ENCODE results near the gene TTLL10.
"Not testable (repeated sequence)": the region's sequence is repeated elsewhere in the genome, so short reads cannot be mapped to it uniquely, and the experiment has no call there.

TTLL10 gene

GRCh38 chr1:1194723-1195122 lies 21.0 kb downstream of the TTLL10 start:
- no peak for DNase-seq (ENCODE audit: low spot score)

DNA sequence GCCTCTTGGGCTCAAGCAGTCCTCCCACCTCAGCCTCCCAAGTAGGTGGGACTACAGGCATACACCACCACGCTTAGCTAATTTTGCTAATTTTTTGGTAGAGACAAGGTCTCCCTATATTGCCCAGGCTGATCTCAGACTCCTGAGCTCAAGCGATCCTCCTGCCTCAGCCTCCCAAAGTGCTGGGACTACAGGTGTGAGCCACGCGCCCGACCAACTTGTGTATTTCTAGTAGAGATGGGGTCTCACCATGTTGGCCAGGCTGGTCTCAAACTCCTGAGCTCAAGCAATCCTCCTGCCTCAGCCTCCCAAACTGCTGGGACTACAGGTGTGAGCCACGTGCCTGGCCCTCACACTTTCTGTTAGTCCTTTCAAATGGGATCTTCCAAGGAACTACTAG lies 22.0 kb downstream of the TTLL10 start:
- not testable (repeated sequence) for DNase-seq (ENCODE audit: low spot score)

- DNase-seq (ENCODE audit: low spot score): no peak
These were observed 22.9 kb downstream of the TTLL10 start for GRCh38 chr1:1196431-1197187.

DNA sequence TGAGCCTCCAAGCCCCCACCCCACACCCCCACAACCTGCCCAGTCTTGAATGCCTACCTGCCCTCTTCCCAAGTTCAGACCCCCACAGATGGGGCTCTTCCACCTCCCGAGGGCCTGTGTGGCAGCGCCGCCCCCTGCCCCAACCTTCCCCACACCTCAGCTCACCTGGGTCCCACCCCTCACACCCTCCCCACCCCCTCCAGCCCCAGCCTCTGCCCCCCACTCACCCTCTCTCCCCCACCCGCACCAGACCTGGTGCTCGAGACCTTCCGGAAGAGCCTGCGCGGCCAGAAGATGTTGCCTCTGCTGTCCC lies 23.5 kb downstream of the TTLL10 start:
- DNase-seq (ENCODE audit: low spot score): no peak

GRCh38 chr1:1197551-1198422 lies 24.1 kb downstream of the TTLL10 start:
- no peak for DNase-seq (ENCODE audit: low spot score)

DNA sequence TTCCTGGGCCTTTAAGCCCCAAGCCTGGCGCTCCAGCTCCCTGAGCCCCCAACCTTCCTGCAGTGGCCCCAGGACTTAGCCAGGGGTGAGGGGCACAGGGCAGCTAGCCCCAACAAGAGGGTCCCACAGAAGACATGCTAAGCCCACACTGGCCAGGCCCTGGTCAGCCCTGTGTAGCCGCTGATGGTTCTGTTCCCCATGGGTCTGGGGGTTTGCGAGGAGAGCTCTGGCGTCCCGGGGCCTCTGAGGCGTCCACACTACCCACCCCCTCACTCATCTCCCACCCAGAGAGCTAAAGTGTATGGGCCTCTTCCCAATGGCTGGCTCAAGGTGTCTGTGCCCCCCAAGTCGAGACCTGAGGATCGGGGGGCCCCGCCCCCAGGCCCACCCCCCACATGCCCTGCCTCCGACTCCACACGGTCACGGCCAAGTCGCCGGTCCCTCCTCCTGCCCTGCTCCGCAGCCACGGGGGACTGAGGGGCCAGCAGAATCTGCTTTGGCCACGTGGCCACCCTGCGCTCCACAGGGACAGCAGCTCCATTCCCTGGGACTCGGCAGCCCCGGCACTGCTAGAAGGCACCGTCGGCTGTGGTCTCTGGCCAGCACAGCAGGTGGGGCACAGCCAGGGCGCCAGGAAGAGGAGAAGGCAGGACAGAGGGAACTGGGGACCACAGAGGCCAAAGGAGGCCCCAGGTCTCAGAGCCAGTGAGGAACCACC lies 24.9 kb downstream of the TTLL10 start:
- no peak for DNase-seq (ENCODE audit: low spot score)

DNA sequence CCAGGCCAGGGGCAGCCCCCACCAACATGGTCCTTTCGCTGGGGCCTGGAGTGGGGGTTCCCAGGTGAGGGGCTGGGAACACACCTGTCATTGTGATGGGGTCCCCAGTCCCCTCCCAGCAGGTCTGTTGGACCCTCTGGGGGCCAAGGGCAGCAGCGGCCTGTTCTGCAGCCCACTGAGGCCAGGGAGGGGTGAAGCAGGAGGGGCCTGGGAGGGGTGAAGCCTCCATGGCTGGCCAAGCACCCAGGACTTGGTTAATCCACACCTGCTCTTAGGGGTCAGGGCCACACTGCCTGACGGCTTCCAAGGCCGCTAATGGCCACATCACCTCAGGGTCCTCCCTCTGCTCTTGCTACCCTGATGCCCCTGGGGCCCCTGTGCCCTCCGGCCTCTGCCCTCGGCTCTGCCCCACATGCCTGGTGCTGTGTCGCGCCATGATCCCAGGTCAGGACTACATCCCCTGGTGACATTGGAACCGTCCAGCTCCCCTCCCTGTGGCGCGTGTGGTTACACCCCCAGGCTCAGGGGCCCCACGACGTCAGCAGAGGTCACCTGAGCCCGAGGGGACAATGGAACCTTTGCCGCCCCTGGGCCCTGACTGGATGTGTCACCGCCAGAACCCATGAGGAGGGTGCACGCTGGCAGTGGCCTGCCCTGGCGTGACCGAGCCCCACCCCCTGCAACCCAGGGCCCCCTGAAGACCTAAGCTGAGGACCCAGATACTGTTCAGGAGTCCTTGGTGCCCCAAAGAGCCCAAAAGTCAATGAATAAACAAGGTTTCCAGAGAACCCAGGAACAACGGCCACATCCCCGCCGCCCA lies 25.7 kb downstream of the TTLL10 start:
- no peak for DNase-seq (ENCODE audit: low spot score)

DNA sequence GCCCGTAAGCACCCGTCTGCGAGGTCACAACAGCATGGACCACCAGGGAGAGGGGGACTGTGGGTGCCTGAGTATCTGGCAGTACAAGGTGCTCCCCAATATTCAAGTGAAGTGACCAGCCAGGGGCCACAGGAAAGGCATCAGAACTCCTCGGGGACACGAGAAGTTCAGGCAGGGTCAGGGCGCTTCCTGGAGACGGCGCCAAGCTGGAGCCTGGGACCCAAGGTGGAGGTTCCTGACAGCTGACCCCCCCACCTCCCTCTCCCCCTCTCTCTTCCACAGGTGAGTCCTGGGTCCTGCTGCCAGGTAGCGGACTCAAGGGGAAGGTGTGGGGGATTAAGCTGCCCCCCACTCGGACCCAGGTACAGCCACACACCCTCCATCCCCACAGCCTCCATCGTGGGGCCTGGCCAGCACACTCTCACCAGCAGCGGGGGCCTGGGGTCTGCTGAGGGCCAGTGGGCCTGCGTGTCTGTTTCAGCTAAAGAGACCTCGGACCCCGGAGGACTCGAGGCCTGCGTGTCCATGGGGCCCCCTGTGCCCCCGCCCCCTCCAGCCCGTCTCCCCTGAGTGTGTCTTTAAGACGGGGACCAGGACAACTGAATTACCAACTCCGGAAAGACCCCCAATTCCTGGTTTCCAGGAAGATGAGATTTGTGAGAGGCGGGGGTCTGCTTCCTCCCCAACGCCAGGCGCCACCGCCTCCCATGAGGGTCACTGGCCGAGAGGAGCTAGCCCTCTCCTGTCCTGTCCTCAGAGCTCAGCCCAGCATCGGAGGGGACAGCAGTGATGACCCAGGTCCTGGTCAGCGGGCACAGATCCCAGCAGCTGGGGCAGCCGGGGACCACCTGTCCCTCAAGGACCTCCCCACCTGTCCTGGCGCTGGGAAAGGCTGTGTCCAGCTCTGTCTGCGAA lies 26.5 kb downstream of the TTLL10 start:
- no peak for DNase-seq (ENCODE audit: low spot score)

DNA sequence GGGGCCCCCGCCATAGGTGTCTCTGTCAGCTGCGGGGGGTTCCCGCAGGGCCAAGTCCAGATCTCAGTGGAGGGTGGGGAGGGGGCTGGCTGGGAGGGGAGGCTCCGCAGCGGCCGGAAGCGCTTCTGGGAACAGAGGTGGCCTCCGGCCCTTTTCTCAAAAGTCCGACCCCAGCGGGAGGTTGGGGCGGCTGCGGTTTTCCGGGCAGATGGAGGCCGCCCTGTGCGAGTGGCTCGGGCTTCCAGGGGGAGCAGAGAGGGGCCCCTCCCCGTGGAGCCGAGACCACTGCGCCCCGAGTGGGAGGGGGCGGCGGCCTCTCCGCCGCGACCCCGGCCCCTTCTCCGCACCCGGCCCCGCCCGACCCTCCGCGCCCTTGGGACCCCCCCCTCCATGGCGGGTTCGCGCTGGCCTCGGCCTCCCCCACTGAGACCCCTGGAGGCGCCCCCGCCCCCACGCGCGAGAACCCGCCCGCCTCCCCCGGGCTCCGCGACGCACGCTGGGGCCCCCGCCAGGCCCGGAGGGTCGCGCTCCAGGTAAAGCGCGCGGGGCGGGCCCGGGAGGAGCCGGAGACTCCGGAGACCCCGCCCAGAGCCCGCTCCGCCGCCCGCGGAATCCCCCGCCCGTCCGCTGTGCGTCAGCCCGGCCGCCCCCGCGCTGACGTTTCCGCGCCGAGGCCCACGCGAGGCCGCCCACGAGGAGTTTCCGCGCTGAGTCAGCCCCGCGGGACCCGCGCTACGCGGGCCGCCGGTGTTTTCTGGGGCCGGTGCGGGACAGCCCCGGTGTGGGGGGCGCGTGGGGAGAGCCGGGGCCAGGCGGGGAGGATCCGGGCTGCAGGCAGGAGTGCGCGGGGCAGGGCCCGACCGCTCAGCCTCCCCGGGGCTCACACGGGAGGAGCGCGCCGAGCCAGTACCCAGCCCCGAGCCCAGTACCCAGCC lies 27.5 kb downstream of the TTLL10 start:
- no peak for DNase-seq (ENCODE audit: low spot score)

DNA sequence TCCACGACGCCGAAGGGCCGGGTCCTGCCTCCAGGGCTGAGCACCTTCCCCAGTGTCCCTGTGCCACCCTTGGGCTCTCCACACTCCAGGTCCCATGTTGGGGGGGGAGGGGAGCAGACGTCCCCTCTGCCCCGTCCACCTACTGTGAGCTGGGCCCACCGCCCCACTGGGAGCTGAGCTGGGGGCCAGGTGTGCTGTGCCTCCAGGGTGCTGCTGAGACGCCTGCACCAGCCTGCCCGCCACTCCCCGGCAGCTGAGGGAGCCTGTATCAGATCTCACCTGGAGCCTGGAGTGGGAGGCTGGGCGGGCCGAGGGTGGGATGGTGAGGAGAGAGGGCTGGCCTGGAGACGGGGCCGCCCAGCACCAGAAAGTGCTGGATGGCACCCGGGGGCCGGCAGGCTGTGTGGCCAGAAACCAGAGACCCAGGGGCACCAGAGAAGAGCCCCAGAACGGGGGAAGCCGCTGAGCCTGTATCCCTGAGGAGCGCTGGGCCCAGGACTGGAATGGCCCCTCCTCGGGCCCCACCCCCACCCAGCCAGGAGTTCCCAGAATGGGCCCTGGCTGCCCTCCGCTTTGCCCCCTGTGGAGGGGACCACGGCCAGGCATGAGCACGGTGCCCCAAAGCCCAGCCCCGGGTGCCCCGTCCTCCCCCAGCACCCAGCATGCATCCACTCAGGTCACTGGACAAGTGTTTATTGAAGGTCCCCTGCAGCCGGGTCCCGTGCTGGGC lies 29.3 kb downstream of the TTLL10 start:
- DNase-seq (ENCODE audit: low spot score): no peak

DNA sequence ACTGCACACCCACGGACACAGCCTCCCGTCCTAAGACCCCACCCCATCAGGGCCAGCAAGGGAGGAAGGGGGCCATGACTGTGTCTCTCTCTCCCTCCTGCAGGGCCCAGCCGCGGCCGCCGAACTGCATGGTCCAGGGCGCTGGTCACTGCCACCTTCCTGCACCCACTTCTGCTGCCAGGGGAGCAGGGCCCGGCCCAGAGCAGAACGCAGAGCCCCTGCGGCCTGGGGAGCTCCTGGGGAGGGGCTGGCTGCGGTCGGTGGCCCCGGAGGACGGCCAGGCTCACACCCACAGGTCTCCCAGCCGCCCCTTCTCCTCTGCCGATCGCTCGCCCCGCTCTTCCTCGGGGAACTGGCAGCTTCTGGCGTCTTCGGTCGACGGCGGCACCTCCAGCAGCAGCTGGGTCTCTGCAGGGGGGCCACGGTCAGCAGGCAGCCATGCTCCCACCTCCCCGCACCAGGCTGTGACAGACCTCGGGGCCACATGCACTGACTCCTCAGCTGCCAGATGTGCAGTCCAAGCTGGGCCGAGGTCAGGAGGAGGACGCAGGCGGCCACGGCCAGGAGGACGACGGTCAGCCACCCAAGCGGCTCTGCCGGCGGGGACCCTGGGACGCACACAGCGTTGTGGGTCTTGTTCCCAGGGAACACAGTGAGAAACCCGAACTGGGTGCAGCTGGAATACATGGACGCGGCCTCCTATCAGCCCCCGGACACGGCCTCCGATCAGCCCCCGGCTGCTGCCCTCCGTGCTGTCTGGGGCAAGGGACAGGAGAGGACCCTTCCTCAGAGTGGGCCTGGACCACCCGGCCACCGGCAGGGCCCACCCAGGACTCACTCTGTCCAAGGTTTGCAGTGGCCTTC lies 30.1 kb downstream of the TTLL10 start:
- DNase-seq (ENCODE audit: low spot score): no peak

- DNase-seq (ENCODE audit: low spot score): no peak
These were observed 30.8 kb downstream of the TTLL10 start for GRCh38 chr1:1204425-1204920.

DNA sequence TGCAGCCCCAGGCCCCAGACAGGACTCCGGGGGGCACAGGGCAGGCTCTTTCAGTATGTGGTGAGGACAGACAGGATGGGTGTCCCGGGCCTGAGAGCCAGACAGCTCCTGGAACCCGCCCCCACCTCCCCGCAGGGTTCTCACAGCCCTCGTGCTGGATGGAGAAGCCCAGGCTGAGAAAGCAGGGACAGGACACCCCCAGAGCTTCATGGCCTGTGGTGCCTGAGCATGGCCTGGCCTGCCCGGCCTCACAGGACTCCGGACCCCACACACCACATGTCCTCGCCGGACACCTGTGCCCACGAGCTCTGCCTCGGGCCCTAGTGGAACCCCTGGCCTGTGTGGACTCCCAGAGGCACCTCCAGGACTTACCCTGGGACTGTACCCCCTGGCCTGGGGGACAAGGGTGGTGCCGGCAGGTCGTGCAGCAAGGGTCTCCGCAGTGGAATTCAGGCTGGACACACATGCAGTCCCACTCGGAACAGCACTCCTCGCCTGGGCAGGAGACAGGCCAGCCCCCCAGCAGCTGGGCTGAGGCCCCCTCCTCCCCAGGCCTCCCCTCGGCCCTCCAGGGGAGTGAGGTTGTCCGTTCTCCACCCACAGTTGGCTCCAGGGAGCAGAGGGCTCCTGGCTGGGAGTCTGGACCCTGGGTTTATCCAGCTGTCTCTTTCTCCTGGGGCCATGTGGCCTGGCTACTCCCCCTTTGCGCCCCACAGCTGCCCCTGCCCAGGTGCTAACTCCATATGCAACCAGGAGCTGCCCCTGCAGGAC lies 31.5 kb downstream of the TTLL10 start:
- no peak for DNase-seq (ENCODE audit: low spot score)

DNA sequence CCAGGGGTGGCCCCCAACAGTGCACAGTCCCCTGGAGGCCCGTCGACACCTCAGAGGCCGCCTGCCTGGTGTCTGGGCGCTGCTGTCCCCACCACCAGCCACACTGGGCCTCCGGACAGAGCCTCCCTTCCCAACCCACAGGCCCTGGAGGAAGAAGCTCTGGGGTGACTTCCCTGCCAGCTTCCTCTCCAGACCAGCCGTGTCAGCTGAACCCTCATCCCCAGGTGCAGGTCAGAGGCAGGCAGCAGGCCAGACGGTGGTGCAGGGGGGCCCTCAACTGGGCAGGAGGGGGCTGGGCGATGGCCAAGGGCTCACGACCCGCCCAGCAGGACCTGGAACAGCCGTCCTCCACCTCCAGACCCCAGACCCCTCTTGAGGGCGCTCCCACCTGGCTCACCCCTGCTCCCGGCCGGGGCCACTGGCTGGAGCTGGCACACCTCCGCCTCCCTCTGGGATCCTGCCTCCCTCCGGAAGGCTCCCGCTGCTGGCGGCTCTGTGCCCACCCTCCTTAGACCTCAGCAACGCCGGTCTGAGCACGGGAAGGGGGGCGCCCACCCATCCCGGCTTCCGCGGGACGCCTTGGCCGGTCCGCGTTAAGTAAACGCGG lies 32.2 kb downstream of the TTLL10 start:
- DNase-seq (ENCODE audit: low spot score): no peak

GRCh38 chr1:1206376-1206965 lies 32.8 kb downstream of the TTLL10 start, which contains the start of gene TNFRSF18:
Gene TNFRSF18 (minus strand): TSS chr1:1206592. CDS start chr1:1206571, 21 bp downstream.
- DNase-seq (ENCODE audit: low spot score): no peak

GRCh38 chr1:1206966-1207531 lies 33.4 kb downstream of the TTLL10 start:
- no peak for DNase-seq (ENCODE audit: low spot score)
